Subcutaneous adipose tissue (tissue), 4 donors: Measurements from ENCODE around the gene ADRM1. TPM values are rescaled to one million over a fixed set of nuclear protein-coding genes. Genes with fewer than 3 reads are reported as not detected.

ENCODE experiments used
- CTCF ChIP-seq: fragments of 450-650 bp; IDR thresholded peaks from one replicate; pipeline ENCODE4 v1.5.1; 2016; ENCODE audit warnings: low read depth, mild to moderate bottlenecking, control low read depth, antibody characterized with exemption, moderate library complexity
- total RNA-seq, 4 donors: library from RNA; depleted of rRNA; stranded (reverse); fragments of >200 nt; gene quantifications; one replicate each; pipeline ENCODE4 v1.1.0, GENCODE V29; 2016

ADRM1 gene
- total RNA-seq, 4 donors from 2014 or later: 78.5 to 141 (median 101) TPM

- no peak for TF ChIP-seq CTCF
Observed at GRCh38 chr20:62313460-62314338, 10.9 kb downstream of the ADRM1 start.

- no peak for TF ChIP-seq CTCF
Observed at GRCh38 chr20:62314339-62314638, 11.5 kb downstream of the ADRM1 start.

GRCh38 chr20:62314711-62315302 is 12.0 kb downstream of the ADRM1 start:
- TF ChIP-seq CTCF: no peak

- TF ChIP-seq CTCF: no peak
Observed at GRCh38 chr20:62315773-62316172, 13.0 kb downstream of the ADRM1 start.

GRCh38 chr20:62316331-62317166 is 13.8 kb downstream of the ADRM1 start:
- TF ChIP-seq CTCF: no peak

GRCh38 chr20:62317167-62317655 is 14.4 kb downstream of the ADRM1 start:
- no peak for TF ChIP-seq CTCF
